HG02981 (cell line): ENCODE results near the gene USP17L19.
"Not testable (repeated sequence)": the region's sequence is repeated elsewhere in the genome, so short reads cannot be mapped to it uniquely, and the experiment has no call there.

Experiments used
- ATAC-seq: cut with Tn5 transposase; IDR thresholded peaks from one replicate; pipeline ENCODE4 v1.9.1; 2021; ENCODE audit warnings: mild to moderate bottlenecking, moderate library complexity; ENCODE audit not compliant: unreplicated experiment

The USP17L19 gene, protein sequence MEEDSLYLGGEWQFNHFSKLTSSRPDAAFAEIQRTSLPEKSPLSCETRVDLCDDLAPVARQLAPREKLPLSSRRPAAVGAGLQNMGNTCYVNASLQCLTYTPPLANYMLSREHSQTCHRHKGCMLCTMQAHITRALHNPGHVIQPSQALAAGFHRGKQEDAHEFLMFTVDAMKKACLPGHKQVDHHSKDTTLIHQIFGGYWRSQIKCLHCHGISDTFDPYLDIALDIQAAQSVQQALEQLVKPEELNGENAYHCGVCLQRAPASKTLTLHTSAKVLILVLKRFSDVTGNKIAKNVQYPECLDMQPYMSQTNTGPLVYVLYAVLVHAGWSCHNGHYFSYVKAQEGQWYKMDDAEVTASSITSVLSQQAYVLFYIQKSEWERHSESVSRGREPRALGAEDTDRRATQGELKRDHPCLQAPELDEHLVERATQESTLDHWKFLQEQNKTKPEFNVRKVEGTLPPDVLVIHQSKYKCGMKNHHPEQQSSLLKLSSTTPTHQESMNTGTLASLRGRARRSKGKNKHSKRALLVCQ

DNA sequence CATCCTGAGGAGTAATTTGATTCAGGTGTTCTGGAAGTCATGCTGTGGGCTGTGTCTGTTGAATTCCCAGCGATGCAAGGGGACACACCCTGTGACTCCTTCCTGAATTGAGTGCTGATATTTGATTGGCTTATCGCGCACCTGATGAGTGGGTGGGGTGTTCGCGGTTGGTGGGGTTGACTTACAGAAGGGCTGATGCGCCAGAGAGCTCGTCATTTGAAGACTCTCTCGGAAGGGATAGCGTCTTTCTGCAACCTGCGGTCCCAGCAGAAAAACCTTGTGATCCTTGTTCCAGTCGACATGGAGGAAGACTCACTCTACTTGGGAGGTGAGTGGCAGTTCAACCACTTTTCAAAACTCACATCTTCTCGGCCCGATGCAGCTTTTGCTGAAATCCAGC lies at the start of gene USP17L19:
TSS of gene USP17L19 (plus strand) at position 301 of the 400 bp plus-strand sequence. CDS start at position 301, 0 bp downstream.
- not testable (repeated sequence) for ATAC-seq

DNA sequence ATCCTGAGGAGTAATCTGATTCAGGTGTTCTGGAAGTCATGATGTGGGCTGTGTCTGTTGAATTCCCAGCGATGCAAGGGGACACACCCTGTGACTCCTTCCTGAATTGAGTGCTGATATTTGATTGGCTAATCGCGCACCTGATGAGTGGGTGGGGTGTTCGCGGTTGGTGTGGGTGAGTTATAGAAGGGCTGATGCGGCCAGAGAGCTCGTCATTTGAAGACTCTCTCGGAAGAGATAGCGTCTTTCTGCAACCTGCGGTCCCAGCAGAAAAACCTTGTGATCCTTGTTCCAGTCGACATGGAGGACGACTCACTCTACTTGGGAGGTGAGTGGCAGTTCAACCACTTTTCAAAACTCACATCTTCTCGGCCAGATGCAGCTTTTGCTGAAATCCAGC lies 42.8 kb upstream of the USP17L19 start, which contains the start of gene USP17L10:
TSS of gene USP17L10 (plus strand) at position 301 of the 400 bp plus-strand sequence. CDS start at position 301, 0 bp downstream.
- ATAC-seq: not testable (repeated sequence)

DNA sequence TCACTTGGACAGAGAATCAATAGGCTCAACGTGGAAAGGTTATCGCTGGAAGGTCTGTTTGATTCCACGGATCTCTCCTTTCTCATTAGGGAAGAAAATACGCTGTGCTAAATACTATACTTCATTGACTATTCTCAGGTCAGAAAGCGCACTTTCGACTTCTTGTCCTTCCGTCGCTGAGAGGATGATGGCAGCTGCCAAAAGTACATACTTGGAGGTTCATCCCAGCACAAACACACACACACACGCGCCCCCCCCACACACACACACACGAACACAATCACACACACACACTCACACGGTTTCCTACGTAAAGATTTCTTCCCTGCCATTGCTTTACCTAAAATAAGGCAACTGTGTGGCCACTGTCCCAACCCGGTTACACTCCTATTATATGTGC lies 38.5 kb upstream of the USP17L19 start:
- not testable (repeated sequence) for ATAC-seq

DNA sequence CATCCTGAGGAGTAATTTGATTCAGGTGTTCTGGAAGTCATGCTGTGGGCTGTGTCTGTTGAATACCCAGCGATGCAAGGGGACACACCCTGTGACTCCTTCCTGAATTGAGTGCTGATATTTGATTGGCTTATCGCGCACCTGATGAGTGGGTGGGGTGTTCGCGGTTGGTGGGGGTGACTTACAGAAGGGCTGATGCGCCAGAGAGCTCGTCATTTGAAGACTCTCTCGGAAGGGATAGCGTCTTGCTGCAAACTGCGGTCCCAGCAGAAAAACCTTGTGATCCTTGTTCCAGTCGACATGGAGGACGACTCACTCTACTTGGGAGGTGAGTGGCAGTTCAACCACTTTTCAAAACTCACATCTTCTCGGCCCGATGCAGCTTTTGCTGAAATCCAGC lies 38.1 kb upstream of the USP17L19 start, which contains the start of gene USP17L11:
TSS of gene USP17L11 (plus strand) at position 301 of the 400 bp plus-strand sequence. CDS start at position 301, 0 bp downstream.
- ATAC-seq: not testable (repeated sequence)

DNA sequence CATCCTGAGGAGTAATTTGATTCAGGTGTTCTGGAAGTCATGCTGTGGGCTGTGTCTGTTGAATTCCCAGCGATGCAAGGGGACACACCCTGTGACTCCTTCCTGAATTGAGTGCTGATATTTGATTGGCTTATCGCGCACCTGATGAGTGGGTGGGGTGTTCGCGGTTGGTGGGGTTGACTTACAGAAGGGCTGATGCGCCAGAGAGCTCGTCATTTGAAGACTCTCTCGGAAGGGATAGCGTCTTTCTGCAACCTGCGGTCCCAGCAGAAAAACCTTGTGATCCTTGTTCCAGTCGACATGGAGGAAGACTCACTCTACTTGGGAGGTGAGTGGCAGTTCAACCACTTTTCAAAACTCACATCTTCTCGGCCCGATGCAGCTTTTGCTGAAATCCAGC lies 33.3 kb upstream of the USP17L19 start, which contains the start of gene USP17L12:
TSS of gene USP17L12 (plus strand) at position 301 of the 400 bp plus-strand sequence. CDS start at position 301, 0 bp downstream.
- not testable (repeated sequence) for ATAC-seq

DNA sequence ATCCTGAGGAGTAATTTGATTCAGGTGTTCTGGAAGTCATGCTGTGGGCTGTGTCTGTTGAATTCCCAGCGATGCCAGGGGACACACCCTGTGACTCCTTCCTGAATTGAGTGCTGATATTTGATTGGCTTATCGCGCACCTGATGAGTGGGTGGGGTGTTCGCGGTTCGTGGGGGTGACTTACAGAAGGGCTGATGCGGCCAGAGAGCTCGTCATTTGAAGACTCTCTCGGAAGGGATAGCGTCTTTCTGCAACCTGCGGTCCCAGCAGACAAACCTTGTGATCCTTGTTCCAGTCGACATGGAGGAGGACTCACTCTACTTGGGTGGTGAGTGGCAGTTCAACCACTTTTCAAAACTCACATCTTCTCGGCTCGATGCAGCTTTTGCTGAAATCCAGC lies 28.6 kb upstream of the USP17L19 start, which contains the start of gene USP17L13:
TSS of gene USP17L13 (plus strand) at position 301 of the 400 bp plus-strand sequence. CDS start at position 301, 0 bp downstream.
- ATAC-seq: not testable (repeated sequence)

DNA sequence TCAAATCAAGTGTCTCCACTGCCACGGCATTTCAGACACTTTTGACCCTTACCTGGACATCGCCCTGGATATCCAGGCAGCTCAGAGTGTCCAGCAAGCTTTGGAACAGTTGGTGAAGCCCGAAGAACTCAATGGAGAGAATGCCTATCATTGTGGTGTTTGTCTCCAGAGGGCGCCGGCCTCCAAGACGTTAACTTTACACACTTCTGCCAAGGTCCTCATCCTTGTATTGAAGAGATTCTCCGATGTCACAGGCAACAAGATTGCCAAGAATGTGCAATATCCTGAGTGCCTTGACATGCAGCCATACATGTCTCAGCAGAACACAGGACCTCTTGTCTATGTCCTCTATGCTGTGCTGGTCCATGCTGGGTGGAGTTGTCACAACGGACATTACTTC lies 22.9 kb upstream of the USP17L19 start:
- not testable (repeated sequence) for ATAC-seq

DNA sequence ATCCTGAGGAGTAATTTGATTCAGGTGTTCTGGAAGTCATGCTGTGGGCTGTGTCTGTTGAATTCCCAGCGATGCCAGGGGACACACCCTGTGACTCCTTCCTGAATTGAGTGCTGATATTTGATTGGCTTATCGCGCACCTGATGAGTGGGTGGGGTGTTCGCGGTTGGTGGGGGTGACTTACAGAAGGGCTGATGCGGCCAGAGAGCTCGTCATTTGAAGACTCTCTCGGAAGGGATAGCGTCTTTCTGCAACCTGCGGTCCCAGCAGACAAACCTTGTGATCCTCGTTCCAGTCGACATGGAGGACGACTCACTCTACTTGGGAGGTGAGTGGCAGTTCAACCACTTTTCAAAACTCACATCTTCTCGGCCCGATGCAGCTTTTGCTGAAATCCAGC lies 19.1 kb upstream of the USP17L19 start, which contains the start of gene USP17L15:
TSS of gene USP17L15 (plus strand) at position 301 of the 400 bp plus-strand sequence. CDS start at position 301, 0 bp downstream.
- not testable (repeated sequence) for ATAC-seq

DNA sequence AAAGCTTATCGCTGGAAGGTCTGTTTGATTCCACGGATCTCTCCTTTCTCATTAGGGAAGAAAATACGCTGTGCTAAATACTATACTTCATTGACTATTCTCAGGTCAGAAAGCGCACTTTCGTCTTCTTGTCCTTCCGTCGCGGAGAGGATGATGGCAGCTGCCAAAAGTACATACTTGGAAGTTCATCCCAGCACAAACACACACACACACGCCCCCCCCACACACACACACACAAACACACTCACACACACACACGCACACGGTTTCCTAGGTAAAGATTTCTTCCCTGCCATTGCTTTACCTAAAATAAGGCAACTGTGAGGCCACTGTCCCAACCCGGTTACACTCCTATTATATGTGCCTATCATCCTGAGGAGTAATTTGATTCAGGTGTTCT lies 14.7 kb upstream of the USP17L19 start:
- ATAC-seq: not testable (repeated sequence)

DNA sequence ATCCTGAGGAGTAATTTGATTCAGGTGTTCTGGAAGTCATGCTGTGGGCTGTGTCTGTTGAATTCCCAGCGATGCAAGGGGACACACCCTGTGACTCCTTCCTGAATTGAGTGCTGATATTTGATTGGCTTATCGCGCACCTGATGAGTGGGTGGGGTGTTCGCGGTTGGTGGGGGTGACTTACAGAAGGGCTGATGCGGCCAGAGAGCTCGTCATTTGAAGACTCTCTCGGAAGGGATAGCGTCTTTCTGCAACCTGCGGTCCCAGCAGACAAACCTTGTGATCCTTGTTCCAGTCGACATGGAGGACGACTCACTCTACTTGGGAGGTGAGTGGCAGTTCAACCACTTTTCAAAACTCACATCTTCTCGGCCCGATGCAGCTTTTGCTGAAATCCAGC lies 9.6 kb upstream of the USP17L19 start, which contains the start of gene USP17L17:
TSS of gene USP17L17 (plus strand) at position 301 of the 400 bp plus-strand sequence. CDS start at position 301, 0 bp downstream.
- ATAC-seq: not testable (repeated sequence)

DNA sequence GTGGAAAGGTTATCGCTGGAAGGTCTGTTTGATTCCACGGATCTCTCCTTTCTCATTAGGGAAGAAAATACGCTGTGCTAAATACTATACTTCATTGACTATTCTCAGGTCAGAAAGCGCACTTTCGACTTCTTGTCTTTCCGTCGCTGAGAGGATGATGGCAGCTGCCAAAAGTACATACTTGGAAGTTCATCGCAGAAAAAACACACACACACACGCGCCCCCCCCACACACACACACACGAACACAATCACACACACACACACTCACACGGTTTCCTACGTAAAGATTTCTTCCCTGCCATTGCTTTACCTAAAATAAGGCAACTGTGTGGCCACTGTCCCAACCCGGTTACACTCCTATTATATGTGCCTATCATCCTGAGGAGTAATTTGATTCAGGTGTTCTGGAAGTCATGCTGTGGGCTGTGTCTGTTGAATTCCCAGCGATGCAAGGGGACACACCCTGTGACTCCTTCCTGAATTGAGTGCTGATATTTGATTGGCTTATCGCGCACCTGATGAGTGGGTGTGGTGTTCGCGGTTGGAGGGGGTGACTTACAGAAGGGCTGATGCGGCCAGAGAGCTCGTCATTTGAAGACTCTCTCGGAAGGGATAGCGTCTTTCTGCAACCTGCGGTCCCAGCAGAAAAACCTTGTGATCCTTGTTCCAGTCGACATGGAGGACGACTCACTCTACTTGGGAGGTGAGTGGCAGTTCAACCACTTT lies 5.1 kb upstream of the USP17L19 start, which contains the start of gene USP17L18:
TSS of gene USP17L18 (plus strand) at position 678 of the 728 bp plus-strand sequence. CDS start at position 678, 0 bp downstream.
- ATAC-seq: not testable (repeated sequence)

DNA sequence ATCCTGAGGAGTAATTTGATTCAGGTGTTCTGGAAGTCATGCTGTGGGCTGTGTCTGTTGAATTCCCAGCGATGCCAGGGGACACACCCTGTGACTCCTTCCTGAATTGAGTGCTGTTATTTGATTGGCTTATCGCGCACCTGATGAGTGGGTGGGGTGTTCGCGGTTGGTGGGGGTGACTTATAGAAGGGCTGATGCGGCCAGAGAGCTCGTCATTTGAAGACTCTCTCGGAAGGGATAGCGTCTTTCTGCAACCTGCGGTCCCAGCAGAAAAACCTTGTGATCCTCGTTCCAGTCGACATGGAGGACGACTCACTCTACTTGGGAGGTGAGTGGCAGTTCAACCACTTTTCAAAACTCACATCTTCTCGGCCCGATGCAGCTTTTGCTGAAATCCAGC lies 4.6 kb downstream of the USP17L19 start, which contains the start of gene USP17L20:
TSS of gene USP17L20 (plus strand) at position 301 of the 400 bp plus-strand sequence. CDS start at position 301, 0 bp downstream.
- ATAC-seq: not testable (repeated sequence)

DNA sequence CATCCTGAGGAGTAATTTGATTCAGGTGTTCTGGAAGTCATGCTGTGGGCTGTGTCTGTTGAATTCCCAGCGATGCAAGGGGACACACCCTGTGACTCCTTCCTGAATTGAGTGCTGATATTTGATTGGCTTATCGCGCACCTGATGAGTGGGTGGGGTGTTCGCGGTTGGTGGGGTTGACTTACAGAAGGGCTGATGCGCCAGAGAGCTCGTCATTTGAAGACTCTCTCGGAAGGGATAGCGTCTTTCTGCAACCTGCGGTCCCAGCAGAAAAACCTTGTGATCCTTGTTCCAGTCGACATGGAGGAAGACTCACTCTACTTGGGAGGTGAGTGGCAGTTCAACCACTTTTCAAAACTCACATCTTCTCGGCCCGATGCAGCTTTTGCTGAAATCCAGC lies 9.4 kb downstream of the USP17L19 start, which contains the start of gene USP17L21:
TSS of gene USP17L21 (plus strand) at position 301 of the 400 bp plus-strand sequence. CDS start at position 301, 0 bp downstream.
- not testable (repeated sequence) for ATAC-seq

DNA sequence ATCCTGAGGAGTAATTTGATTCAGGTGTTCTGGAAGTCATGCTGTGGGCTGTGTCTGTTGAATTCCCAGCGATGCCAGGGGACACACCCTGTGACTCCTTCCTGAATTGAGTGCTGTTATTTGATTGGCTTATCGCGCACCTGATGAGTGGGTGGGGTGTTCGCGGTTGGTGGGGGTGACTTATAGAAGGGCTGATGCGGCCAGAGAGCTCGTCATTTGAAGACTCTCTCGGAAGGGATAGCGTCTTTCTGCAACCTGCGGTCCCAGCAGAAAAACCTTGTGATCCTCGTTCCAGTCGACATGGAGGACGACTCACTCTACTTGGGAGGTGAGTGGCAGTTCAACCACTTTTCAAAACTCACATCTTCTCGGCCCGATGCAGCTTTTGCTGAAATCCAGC lies 14.1 kb downstream of the USP17L19 start, which contains the start of gene USP17L22:
TSS of gene USP17L22 (plus strand) at position 301 of the 400 bp plus-strand sequence. CDS start at position 301, 0 bp downstream.
- ATAC-seq: not testable (repeated sequence)

DNA sequence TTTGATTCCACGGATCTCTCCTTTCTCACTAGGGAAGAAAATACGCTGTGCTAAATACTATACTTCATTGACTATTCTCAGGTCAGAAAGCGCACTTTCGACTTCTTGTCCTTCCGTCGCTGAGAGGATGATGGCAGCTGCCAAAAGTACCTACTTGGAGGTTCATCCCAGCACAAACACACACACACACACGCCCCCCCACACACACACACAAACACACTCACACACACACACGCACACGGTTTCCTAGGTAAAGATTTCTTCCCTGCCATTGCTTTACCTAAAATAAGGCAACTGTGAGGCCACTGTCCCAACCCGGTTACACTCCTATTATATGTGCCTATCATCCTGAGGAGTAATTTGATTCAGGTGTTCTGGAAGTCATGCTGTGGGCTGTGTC lies 18.5 kb downstream of the USP17L19 start:
- ATAC-seq: not testable (repeated sequence)
